Measurements from ENCODE around the gene FPR2.

Gene FPR2

GRCh38 chr19:51810223-51810622, 49.2 kb downstream of the FPR2 start:
- Mint-ChIP-seq H3K4me3 (no peak overlapping the region), H3K36me3 (peaks cover 0 to 4% of the 10 kb centered on the region in 2 donors), H3K27me3 (peaks cover 5 to 8% of the 10 kb centered on the region in 2 donors), H3K9me3 (peaks cover 5 to 7% of the 10 kb centered on the region in 2 donors), H3K4me1 (peaks cover 2 to 5% of the 10 kb centered on the region in 2 donors), H3K27ac (no peak overlapping the region)
- DNase-seq (no peak), ATAC-seq (replicated peaks) (no peak)

DNA sequence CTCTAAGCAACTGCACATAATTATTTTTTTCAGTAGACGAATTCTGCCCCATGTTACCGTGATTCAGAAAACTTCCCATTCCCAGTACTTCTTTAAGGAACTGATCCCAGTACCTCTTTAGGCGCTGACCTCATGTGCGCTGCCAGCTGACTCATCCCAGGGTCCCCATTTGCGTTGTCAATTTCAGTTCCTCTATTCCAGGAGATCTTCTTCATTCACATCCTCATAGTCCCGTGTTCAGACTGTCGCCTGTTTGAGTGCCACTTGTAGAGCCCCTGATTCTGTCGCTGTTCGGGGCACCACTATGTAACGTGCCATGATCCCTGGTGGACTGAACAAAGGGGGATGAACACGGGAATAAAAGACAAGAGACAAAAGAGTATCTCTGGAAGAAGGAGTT, 50.4 kb downstream of the FPR2 start:
- H3K4me3 Mint-ChIP-seq = no peak overlapping the region
- DNase-seq = no peak
- H3K36me3 Mint-ChIP-seq = peaks cover 0 to 4% of the 10 kb centered on the region in 2 donors
- no peak overlapping the region for H3K27ac Mint-ChIP-seq
- ATAC-seq (replicated peaks) = peak in 1 of 2 donors; percentile 57
- H3K27me3 Mint-ChIP-seq = peaks cover 2 to 4% of the 10 kb centered on the region in 2 donors
- peaks cover 2 to 5% of the 10 kb centered on the region in 2 donors for H3K4me1 Mint-ChIP-seq
- peaks cover 5 to 7% of the 10 kb centered on the region in 2 donors for H3K9me3 Mint-ChIP-seq

DNA sequence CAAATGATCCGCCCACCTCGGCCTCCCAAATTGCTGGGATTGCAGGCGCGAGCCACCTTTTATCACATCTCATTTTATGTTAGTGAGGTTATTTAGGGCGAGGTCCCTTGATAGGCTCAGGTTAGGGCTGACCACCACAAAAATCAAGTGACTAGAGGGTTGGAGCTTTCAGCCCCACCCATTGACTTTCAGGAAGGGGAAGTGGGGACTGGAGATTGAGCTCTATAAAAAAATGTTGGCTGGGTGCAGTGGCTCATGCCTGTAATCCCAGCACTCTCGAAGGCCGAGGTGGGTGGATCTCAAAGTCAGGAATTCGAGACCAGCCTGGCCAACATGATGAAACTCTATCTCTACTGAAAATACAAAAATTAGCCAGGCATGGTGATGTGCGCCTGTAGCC, 54.1 kb downstream of the FPR2 start:
- H3K27me3 Mint-ChIP-seq = peaks cover 0 to 11% of the 10 kb centered on the region in 2 donors
- no peak overlapping the region for H3K27ac Mint-ChIP-seq
- DNase-seq (no peak), ATAC-seq (replicated peaks) (no peak)
- H3K9me3 Mint-ChIP-seq = peaks cover 11 to 15% of the 10 kb centered on the region in 2 donors
- H3K4me3 Mint-ChIP-seq = no peak overlapping the region
- peaks cover 0 to 4% of the 10 kb centered on the region in 2 donors for H3K36me3 Mint-ChIP-seq
- H3K4me1 Mint-ChIP-seq = peaks cover 5% of the 10 kb centered on the region in 2 donors

- no peak for ATAC-seq (replicated peaks)
- peaks cover 12 to 15% of the 10 kb centered on the region in 2 donors for H3K9me3 Mint-ChIP-seq
- H3K4me3 Mint-ChIP-seq = no peak overlapping the region
- H3K4me1 Mint-ChIP-seq = peaks cover 3 to 13% of the 10 kb centered on the region in 2 donors
- H3K27ac Mint-ChIP-seq = no peak overlapping the region
- no peak for DNase-seq
- no peaks in the 10 kb centered on the region for H3K36me3 Mint-ChIP-seq
- peaks cover 0 to 11% of the 10 kb centered on the region in 2 donors for H3K27me3 Mint-ChIP-seq
Measured at GRCh38 chr19:51816711-51817110, 55.7 kb downstream of the FPR2 start.

DNA sequence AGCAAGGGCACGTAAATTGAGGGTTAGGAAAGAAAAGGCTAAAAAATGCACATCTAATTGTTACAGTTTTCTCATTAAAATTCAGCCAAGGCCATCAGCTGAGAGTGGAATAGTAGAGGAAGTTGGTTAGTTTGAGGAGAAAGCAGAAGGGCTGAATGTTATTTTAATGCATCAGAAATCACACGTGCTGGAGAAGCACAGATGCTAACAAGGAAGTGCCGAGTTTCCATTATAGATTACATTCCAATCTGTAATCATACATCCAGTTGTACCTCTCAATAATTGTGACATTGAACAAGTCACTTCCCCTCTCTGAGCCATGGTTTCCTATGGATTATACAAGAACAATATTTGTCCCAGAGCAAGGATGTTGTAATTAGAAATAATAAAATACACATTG, 59.0 kb downstream of the FPR2 start:
- H3K9me3 Mint-ChIP-seq = peaks cover 13 to 27% of the 10 kb centered on the region in 2 donors
- no peak overlapping the region for H3K4me3 Mint-ChIP-seq
- H3K4me1 Mint-ChIP-seq = peaks cover 13 to 25% of the 10 kb centered on the region in 2 donors
- DNase-seq (no peak), ATAC-seq (replicated peaks) (no peak)
- H3K27ac Mint-ChIP-seq = no peak overlapping the region
- peaks cover 0 to 8% of the 10 kb centered on the region in 2 donors for H3K36me3 Mint-ChIP-seq
- H3K27me3 Mint-ChIP-seq = peaks cover 0 to 11% of the 10 kb centered on the region in 2 donors

All from stimulated activated naive B cell treated with anti-CD40 and anti-IgM and Interleukin-4, amounts not matched to agents 10 μg/mL and 1 μg/mL and 100 μg/mL, for 72 hours (primary cell).